ENCODE measurements around the gene ARID1B.
"Not testable (repeated sequence)": the region's sequence is repeated elsewhere in the genome, so short reads cannot be mapped to it uniquely, and the experiment has no call there.

The ARID1B gene

DNA sequence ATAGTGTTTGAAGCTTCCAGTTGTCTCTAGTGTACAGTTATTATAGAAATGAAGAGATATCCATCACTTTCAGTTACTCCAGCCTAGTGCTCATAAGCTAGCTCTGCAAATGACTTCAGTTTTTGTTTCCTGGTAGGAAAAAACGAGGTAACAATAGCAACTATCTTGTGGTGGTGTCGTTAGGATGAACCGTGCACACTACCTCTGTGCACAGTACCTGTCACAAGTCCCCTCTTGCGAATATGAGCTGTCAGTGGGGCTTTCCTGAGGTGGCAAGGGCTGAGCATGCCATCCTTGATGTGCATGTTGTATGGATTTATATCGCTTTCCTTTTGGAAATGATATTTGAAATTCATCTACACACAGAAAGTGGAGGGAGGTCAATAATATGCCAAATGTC lies 151.8 kb downstream of the ARID1B start:
- DNase-seq (ENCODE audit: low read depth in 1 of 2, low spot score in 1 of 2), result no peak

- DNase-seq (ENCODE audit: low read depth in 1 of 2, low spot score in 1 of 2), result no peak
Measured at GRCh38 chr6:156931283-156931682, 154.1 kb downstream of the ARID1B start.

GRCh38 chr6:156933201-156934068 lies 156.3 kb downstream of the ARID1B start:
- no peak for DNase-seq (ENCODE audit: low read depth in 1 of 2, low spot score in 1 of 2)

- no peak for DNase-seq (ENCODE audit: low read depth in 1 of 2, low spot score in 1 of 2)
Measured at GRCh38 chr6:156934069-156934460, 156.9 kb downstream of the ARID1B start.

DNA sequence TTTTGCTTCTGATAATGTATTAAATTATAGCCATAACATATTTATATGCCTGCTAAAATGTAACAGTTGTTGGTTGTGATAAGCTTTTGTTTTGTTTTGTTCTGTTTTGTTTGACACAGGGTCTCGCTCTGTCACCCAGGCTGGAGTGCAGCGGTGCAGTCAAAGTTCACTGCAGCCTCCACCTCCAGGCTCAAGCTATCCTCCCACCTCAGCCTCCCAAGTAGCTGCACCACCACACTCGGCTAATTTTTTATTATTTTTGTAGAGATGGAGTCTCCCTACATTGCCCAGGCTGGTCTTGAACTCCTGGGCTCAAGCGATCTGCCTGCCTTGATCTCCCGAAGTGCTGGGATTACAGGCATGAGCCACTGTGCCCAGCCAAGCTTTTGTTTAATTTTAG lies 157.8 kb downstream of the ARID1B start:
- no peak for DNase-seq (ENCODE audit: low read depth in 1 of 2, low spot score in 1 of 2)

DNA sequence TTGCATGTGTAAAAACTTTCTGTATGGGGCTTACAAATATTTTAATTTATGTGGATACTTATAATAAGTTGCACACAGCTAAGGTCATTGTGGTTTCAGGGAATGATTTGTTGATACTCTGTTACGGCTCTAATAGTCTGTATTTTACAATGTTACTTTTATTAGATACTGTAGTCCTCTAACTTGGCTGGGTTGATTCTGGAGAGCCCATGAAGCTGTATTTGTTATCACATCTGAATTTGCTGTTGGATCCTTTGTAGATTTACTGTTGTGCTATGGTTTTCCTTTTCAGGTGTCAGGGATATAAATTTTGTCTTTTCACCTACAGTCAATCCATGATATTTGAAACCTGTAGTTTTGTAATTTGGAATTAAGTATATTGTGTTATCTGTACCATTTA lies 161.0 kb downstream of the ARID1B start:
- no peak for DNase-seq (ENCODE audit: low read depth in 1 of 2, low spot score in 1 of 2)

DNA sequence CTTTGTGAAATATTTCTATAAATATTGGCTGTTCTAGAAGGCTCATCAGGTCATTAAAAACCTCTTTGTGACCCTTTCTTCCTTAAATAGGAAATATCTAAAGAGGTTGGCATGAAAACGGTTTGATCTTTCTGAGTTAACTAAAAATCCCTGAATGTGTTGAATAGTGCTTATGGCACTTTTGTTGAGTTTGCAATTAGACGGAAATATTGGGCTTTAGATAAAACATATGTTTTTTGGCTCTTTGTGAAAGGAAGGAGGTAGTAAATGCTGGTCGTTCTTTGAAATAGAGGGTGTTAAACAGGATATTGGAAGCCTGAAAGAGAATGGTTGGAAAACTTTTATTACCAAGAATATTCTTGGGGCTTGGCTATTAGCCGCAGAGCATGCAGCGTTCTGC lies 163.0 kb downstream of the ARID1B start:
- no peak for DNase-seq (ENCODE audit: low read depth in 1 of 2, low spot score in 1 of 2)

- DNase-seq (ENCODE audit: low read depth in 1 of 2, low spot score in 1 of 2), result no peak
Measured at GRCh38 chr6:156942266-156942665, 165.1 kb downstream of the ARID1B start.

- DNase-seq (ENCODE audit: low read depth in 1 of 2, low spot score in 1 of 2), result no peak
Measured at GRCh38 chr6:156943166-156943565, 166.0 kb downstream of the ARID1B start.

DNA sequence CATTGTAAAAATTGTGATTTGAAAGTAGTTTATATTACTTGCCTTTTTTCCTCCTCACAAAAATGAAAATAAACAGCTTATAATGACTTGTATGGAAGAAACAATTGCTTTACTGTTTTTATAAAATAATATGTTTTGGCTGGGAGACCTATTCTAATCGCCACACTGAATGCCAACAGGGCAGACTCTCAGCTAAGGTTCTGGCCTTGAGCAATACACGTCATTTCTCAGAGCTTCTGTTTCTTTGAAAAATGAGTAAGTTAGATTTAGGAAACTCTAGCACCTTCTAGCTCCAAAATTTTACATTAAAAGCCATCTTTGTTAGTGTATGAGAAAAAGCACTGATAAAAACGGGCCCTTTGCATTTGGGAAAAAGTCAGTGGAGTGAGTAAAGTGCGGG lies 166.6 kb downstream of the ARID1B start:
- no peak for DNase-seq (ENCODE audit: low read depth in 1 of 2, low spot score in 1 of 2)

GRCh38 chr6:156944412-156944811 lies 167.2 kb downstream of the ARID1B start:
- no peak for DNase-seq (ENCODE audit: low read depth in 1 of 2, low spot score in 1 of 2)

DNA sequence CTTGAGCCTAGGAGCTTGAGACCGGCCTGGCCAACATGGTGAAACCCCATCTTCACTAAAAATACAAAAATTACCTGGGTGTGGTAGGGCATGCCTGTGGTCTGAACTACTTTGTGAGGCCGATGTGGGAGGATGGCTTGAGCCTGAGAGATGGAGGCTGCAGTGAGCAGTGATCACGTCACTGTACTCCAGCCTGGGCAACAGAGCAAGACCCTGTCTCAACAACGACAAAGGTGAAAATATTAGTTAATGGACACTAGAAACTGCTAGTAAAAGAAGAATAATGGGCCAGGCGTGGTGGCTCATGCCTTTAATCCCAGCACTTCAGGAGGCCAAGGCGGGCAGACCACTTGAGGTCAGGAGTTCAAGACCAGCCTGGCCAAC lies 168.6 kb downstream of the ARID1B start:
- DNase-seq (ENCODE audit: low read depth in 1 of 2, low spot score in 1 of 2), result not testable (repeated sequence)

DNA sequence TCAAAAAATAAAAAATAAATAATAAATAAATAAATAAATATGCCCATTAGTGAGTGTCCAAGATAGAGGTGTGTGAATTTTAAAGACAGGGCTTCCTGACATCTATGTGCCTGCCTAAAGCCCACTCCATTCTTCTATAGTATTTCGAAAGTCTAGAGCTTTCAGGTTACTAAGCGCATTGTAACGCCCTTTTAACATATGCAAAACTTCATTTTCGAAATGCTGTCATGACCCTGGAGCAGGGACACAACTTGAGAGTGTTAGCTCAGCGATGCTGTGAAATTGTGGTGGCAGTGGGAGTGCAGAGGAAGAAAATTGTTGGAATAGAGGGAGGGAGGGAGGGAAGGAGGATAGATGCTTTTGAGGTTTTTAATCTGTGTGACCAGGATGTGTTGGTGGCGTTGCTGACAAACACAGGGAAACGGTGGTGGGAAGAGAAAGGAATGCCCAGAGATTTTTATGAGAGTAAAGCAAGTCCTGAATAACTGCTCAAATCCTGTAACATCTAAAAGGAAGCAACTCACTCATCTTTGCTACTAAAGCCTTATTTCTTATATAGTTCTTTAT lies 169.3 kb downstream of the ARID1B start:
- no peak for DNase-seq (ENCODE audit: low read depth in 1 of 2, low spot score in 1 of 2)

GRCh38 chr6:156948277-156948676 lies 171.1 kb downstream of the ARID1B start:
- no peak for DNase-seq (ENCODE audit: low read depth in 1 of 2, low spot score in 1 of 2)

DNA sequence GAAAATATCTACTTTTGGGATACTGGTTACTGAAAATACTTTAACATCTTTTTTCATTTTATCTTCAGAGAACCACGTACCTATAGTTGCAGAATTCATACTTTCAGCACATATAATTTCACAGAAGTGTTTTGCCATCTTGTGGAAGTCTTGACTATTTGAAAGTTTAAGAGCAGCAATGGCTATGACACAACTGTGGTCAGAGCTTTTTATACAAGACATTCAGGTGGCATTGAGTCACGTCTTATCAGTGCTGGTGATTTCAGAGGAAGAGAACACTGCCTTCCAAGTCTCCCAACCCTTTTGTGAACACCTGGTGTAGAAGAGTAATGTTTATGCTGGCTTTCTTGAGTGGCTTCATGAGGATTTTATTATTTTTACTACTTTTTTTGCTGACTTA lies 171.6 kb downstream of the ARID1B start:
- DNase-seq (ENCODE audit: low read depth in 1 of 2, low spot score in 1 of 2), result no peak

- no peak for DNase-seq (ENCODE audit: low read depth in 1 of 2, low spot score in 1 of 2)
Measured at GRCh38 chr6:156949376-156949775, 172.2 kb downstream of the ARID1B start.

GRCh38 chr6:156950084-156950483 lies 172.9 kb downstream of the ARID1B start:
- DNase-seq (ENCODE audit: low read depth in 1 of 2, low spot score in 1 of 2), result no peak

- no peak for DNase-seq (ENCODE audit: low read depth in 1 of 2, low spot score in 1 of 2)
Measured at GRCh38 chr6:156950531-156950930, 173.4 kb downstream of the ARID1B start.

GRCh38 chr6:156952401-156952800 lies 175.2 kb downstream of the ARID1B start:
- no peak for DNase-seq (ENCODE audit: low read depth in 1 of 2, low spot score in 1 of 2)

DNA sequence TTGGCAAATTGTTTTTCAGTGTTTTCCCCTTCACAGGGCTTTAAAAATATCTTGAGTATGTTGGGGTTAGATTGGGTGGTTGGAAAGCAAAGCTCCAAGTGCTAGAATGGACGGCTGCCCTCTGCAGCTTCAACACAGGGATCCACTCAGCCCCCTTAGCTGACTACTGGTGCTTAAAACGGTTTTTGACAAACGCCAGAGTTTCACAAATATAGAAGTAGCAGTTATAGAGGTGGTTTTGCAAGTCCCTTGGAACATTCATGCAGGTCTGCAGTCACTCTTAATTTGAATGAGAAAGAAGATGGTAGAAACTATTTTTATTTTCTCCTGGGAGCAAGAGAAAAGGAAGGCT lies 175.9 kb downstream of the ARID1B start:
- DNase-seq (ENCODE audit: low read depth in 1 of 2, low spot score in 1 of 2), result no peak

- DNase-seq (ENCODE audit: low read depth in 1 of 2, low spot score in 1 of 2), result no peak
Measured at GRCh38 chr6:156953479-156954146, 176.4 kb downstream of the ARID1B start.

DNA sequence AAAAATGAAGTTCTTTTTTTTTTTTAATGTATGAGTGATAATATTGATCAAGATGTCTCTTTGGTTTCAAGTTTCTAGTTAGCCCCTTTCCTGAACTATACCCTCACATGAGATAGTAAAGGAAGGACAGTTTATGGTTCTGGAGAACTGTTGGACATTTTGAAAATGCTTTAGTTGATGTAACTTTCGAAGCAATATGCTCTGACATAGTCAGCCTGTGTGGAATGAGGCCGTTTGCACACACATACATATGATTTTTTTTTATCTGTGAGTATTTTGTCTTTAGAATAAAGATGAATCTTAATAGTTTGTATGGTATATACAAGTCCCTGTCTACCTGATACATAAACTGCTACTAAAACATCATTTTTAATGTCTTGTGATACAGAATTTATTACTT lies 177.0 kb downstream of the ARID1B start:
- no peak for DNase-seq (ENCODE audit: low read depth in 1 of 2, low spot score in 1 of 2)
